SK-N-SH (cell line): ENCODE measurements around the gene FCHO2.

Source experiments
- CTCF ChIP-seq: fragments of 200-600 bp; sonication (generic); IDR thresholded peaks from 2 replicates; pipeline ENCODE4 v1.6.1; 2017; ENCODE audit warnings: antibody characterized with exemption, mild to moderate bottlenecking, moderate library complexity
- EP300 ChIP-seq, 2 experiments: IDR thresholded peaks; 2 replicates each; pipeline versions ENCODE4 v1.4.0 to v1.6.1; 2012; ENCODE audit warnings: borderline replicate concordance in 1 of 2, low read depth in 1 of 2, low read length in 1 of 2
- EZH2phosphoT487 ChIP-seq: fragments of 200-600 bp; sonication (generic); IDR thresholded peaks from 2 replicates; pipeline ENCODE4 v1.6.1; 2017; ENCODE audit warnings: low read depth, mixed run types, mild to moderate bottlenecking, antibody characterized with exemption, moderate library complexity, borderline replicate concordance
- FOXJ3 ChIP-seq: sonication (generic); formaldehyde crosslinking; IDR thresholded peaks from 2 replicates; pipeline ENCODE4 v1.5.1; 2020; ENCODE audit warnings: mild to moderate bottlenecking, missing genetic modification reagents
- MXI1 ChIP-seq: IDR thresholded peaks from 2 replicates; pipeline ENCODE4 v1.6.1; 2012; ENCODE audit warnings: mild to moderate bottlenecking, low read depth, low read length, improper control_type of control experiment
- PBX3 ChIP-seq: IDR thresholded peaks from 2 replicates; pipeline ENCODE4; 2012
- POLR2AphosphoS5 ChIP-seq: IDR thresholded peaks from 2 replicates; pipeline ENCODE4 v1.6.1; 2012; ENCODE audit warnings: low read depth, low read length
- RCOR1 ChIP-seq: fragments of 150-350 bp; IDR thresholded peaks from 2 replicates; pipeline ENCODE4 v1.6.1; 2017; ENCODE audit warnings: antibody characterized with exemption, low read length
- REST ChIP-seq: IDR thresholded peaks from 2 replicates; pipeline ENCODE4 v1.6.1; 2012; ENCODE audit warnings: mild to moderate bottlenecking, low read depth, low read length, moderate library complexity
- SIN3A ChIP-seq: IDR thresholded peaks from 2 replicates; pipeline ENCODE4 v1.6.1; 2012; ENCODE audit warnings: low read depth, mild to moderate bottlenecking, low read length, moderate library complexity, borderline replicate concordance
- TAF1 ChIP-seq: IDR thresholded peaks from 2 replicates; pipeline ENCODE4 v1.6.1; 2012; ENCODE audit warnings: low read depth, mild to moderate bottlenecking, low read length, moderate library complexity, borderline replicate concordance
- USF1 ChIP-seq: IDR thresholded peaks from 2 replicates; pipeline ENCODE4 v1.4.0; 2012; ENCODE audit warnings: low read depth, borderline replicate concordance
- USF2 ChIP-seq: fragments of 150-350 bp; IDR thresholded peaks from 2 replicates; pipeline ENCODE4 v1.6.1; 2017; ENCODE audit warnings: antibody characterized with exemption, low read length, low read depth, borderline replicate concordance
- ZBTB33 ChIP-seq: IDR thresholded peaks from 2 replicates; pipeline ENCODE4 v1.4.0; 2012; ENCODE audit warnings: low read depth, borderline replicate concordance

- TF ChIP-seq RCOR1 (no peak), PBX3 (no peak), CTCF (no peak), EZH2phosphoT487 (no peak), EP300 (IDR thresholded peaks at IDR 0.05; ENCODE audit: borderline replicate concordance in 1 of 2, low read depth in 1 of 2, low read length in 1 of 2) (no peak), ZBTB33 (no peak), POLR2AphosphoS5 (no peak), REST (no peak), SIN3A (no peak), TAF1 (no peak), USF2 (no peak), MXI1 (no peak), FOXJ3 (CRISPR knock-in tag) (no peak), USF1 (no peak)
These were observed 132.2 kb downstream of the FCHO2 start for GRCh38 chr5:73088026-73088425.
